Activated CD8-positive, alpha-beta memory T cell treated with anti-CD3 and anti-CD28 coated beads for 36 hours (primary cell): ENCODE data around the gene HEPACAM2. TPM values are rescaled to one million over a fixed set of nuclear protein-coding genes. Genes with fewer than 3 reads are reported as not detected.

Source experiments
- CTCF ChIA-PET: fragments of 350-600 bp; sonication (Branson Sonifier 250); formaldehyde crosslinking; loops from one replicate; lab custom pipeline; 2021; ENCODE audit warnings: antibody characterized with exemption; lab: Charles Lee
- POLR2A ChIA-PET: fragments of 350-600 bp; sonication (Branson Sonifier 250); formaldehyde crosslinking; loops from one replicate; lab custom pipeline; 2021; ENCODE audit warnings: antibody characterized with exemption; lab: Charles Lee
- total RNA-seq, 2 experiments: library from RNA; stranded (reverse); gene quantifications; one replicate each; pipeline ENCODE4 v1.2.3, GENCODE V29; 2021

Gene HEPACAM2
- total RNA-seq, 2 experiments from 2014 or later = not detected

DNA sequence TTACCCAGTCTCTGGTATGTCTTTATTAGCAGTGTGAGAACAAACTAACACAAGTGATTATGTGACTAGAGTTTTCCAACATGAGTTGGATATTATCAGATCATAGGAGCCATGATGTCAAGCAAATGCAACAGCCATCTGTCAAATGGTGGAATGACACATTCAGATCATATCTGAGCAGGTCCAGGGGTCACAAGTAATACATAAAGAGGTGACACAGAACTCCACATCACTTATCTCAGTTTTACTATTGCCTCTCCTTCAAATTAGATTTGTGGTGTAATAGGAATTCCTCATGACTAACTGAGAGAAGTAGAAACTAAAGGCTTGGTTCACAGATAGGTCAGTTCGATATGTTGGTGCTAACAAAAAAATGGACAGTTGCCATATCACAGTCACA lies 65.9 kb downstream of the HEPACAM2 start:
- ChIA-PET CTCF (no interaction called here), POLR2A (no interaction called here)

- ChIA-PET CTCF (no interaction called here), POLR2A (no interaction called here)
Observed at GRCh38 chr7:93159490-93159889, 66.8 kb downstream of the HEPACAM2 start.

DNA sequence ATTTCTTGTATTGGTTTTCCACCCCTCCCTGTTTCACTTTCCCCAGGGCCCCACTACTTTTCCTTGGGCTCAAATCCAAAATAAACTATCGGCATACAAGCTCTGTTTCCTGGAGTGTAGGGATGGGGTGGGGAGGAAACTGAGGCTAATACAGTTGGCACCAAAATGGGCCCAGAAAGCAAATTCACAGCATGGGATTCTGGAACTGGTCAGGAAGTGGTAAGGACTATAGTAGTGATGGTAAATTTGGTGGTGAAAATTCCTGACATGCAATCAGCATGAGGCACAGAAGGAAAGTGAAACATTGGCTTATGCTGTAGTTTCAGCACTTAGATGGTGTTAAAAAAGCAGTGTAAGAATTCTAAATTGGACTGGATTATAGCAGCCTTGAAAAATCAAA lies 69.4 kb downstream of the HEPACAM2 start:
- ChIA-PET CTCF (no interaction called here), POLR2A (no interaction called here)

DNA sequence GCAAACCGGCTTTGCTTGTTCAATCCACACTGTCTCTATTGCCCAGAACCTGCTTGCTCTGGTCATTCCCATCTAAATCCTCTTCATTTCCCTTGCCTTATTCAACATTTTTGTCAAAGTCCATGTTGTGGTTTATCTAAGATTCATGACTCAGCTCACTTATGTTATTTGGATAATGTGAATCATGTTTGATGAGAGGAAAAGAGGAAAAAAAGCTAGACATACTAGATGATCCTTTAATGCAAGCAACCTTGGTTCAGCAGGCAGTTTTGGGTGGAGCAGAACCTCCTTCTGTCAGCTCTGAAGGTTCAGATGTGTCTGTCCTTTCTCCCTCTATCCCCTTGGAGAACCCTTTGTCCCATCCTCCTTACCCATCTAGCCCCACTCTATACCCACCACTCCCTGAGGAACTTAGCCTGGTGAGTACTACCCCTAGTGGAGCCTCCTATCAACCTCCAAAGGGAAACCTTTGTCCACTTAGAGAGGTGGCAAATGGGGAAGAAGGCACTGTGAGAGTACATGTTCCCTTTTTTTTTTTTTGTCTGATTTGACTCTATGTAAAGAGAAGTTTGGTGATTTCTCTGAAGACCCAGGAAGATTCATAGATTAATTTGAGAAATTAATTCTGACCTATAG lies 76.0 kb downstream of the HEPACAM2 start:
- ChIA-PET POLR2A (no interaction called here), CTCF (no interaction called here)

GRCh38 chr7:93148727-93149126 lies 77.5 kb downstream of the HEPACAM2 start:
- CTCF ChIA-PET = no interaction called here
- POLR2A ChIA-PET = no interaction called here

DNA sequence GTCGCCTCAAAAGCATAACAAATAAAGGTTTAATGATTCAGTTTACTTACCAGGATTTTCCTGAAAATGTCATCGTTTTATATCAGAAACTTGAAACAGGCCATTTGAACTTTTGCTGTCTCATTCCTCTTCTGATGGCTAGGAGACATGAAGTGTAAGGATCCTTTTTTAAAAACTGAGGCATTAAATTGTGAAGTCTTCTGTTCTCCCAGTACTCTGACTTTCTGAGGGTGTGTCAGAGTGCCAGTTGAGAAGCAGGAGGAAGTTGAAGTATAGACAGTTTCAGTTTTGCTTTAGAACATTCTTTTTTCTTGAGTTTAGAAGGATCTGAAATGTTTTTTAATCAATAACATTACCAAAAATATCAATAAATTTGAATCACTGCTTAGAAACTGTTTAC lies 78.1 kb downstream of the HEPACAM2 start, which contains the start of gene SAMD9L:
SAMD9L (minus strand) TSS at position 242 of the 400 bp plus-strand sequence. CDS start 12,414 bp downstream, outside the sequence.
- POLR2A ChIA-PET = no interaction called here

DNA sequence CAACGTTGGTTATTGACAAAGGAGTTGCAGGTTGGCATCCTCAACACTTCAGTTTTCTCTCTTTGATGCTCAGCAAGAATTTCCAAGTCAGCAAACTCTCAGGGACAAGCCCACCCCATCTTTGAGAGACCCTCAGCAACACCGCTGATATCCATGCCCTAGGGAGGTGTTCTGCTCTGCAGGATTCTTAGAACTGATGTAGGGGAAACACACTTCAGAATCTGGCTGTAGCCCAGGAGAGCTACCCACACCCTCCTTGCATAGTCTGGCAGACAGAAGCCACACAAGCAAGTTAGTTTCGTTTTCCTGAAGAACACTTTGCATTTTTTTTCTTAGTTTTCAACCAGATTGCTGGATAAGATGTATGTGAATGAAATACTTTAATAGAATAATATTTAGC lies 78.9 kb downstream of the HEPACAM2 start:
- POLR2A ChIA-PET = no interaction called here
- CTCF ChIA-PET = no interaction called here

More for the DNA sequence above, 78.1 kb downstream of the HEPACAM2 start, which contains the start of gene SAMD9L:
- CTCF ChIA-PET = no interaction called here

GRCh38 chr7:93146472-93147141 lies 79.7 kb downstream of the HEPACAM2 start:
- ChIA-PET POLR2A (no interaction called here), CTCF (interaction anchor here (0.9 kb wide), 1 partner anchor 30 kb away, joined by 3 read pairs; no protein-coding TSS in a partner anchor)

DNA sequence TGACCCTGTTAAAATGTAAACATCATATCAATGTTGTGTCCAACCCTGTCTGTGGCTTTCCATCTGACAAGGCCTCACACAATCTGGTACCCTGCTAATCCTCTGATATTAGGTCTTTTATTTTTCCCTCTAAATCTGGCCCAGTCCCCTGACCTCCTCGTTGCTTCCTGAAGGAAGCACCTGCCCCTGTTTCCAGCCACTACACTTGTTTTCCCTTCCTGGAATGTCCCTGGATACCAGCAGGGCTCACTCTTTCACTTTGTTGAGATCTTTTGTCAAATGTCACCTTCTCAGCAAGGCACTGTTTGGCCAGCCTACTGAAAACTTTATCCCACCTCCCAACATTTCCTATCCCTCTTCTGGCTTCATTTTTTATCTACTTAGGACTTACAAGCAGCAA lies 80.2 kb downstream of the HEPACAM2 start:
- CTCF ChIA-PET = interaction anchor here (0.9 kb wide), 1 partner anchor 29 kb away, joined by 3 read pairs; no protein-coding TSS in a partner anchor
- POLR2A ChIA-PET = no interaction called here

DNA sequence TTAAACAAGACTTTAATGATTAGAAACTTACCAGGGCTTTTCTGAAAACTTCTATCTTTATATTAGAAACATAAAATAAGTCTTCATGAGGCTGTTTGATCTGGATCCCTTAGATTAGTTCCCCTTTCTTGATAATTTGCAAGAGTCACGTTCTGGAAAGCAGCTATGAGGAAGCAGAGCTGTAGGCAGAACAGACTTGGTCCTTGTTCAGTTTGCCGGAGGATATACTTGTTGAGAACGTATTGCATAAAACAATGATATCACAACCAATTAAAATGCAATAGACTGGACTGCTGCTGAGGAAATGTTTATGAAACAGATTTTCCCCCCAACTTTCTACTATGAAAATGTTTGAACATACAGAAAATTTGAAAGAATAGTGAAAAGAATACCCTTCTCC lies 80.9 kb downstream of the HEPACAM2 start:
- POLR2A ChIA-PET = no interaction called here

DNA sequence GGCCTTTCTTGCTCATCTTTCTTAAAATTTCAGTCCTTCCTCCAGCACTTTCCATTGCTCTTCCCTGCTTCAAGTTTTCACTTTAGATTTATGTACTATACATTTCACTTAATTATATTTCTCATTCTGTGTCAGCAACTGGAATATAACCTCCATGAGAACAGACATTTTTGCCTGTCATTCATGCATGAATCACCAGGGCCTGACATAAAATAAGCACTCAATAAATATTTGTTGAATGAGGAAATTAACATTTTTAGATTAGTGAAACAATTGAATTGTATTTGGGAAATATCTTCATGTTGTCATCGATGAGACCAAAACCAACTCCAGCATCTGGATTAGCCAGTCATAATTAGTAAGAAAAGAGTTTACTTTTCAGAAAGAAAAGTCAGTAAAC lies 84.1 kb downstream of the HEPACAM2 start:
- CTCF ChIA-PET = interaction anchor here (0.6 kb wide), 1 partner anchor 175 kb away, joined by 3 read pairs; no protein-coding TSS in a partner anchor
- POLR2A ChIA-PET = no interaction called here

More for the DNA sequence above, 80.9 kb downstream of the HEPACAM2 start:
- CTCF ChIA-PET = no interaction called here

DNA sequence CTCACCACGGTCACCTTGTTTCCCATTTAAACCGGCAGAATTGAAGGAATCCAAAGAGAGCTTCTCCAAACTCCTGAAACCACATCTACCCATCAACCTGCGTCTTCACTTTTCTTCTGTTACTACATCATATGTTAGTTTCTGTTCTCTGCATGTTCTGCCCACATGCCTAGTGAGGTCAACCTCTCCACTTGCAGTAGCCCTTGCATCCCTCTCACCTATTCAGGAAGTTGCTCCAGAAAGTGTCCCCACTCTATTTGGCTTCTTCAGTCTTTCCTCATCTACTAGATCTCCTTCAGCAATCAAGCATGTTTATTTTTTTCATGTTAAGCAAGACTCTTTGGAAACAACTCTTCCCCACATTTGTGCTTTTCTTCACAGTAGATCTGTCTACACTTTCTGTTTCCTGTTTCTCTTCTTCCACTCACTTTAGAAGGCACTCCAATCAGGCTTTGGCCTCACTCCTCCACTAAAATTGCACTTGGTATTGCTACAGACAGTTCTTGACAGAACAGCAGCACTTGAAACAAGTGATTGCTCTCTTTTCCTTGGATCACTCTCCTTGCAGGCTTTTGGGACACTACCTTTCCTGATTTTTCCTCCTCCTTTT lies 85.6 kb downstream of the HEPACAM2 start:
- POLR2A ChIA-PET = no interaction called here
- CTCF ChIA-PET = no interaction called here

DNA sequence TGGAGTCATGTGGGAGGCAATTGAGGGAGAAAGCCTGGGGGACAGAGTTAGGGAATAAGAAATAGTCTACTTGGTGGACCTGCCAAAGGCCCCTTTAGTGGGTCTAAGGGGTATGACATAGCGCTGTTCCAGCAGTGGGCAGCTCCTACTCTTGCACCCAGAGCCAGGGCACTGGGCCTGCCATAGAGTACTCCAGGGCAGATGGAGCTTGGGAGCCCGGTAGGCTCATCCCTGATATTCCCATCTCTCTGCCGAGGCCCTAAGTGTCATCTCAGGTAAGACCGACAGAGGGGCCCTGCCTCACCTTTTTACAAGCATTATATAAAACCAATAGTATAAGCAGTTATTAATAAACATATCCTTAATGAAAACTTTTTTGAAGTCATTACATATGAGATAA lies 87.7 kb downstream of the HEPACAM2 start:
- ChIA-PET CTCF (no interaction called here), POLR2A (no interaction called here)

Other genes with a start within 250 kb of the HEPACAM2 start
- gene SAMD9, start 108.5 kb downstream of the HEPACAM2 start, total RNA-seq = 1 to 10 TPM; 7.8 to 7.9 TPM
- 1 to 10 TPM; 4.8 to 5.6 TPM for gene SAMD9L, start 78.1 kb downstream of the HEPACAM2 start, total RNA-seq
- 10 to 100 TPM; 24.7 to 26.0 TPM for gene VPS50, start 5.9 kb upstream of the HEPACAM2 start, total RNA-seq